SK-N-SH treated with all-trans-retinoic acid at 6 μM for 48 hours (cell line): ENCODE measurements around the gene WDR91.

Source experiments
- ARNTL ChIP-seq: fragments of 450-650 bp; formaldehyde crosslinking; IDR thresholded peaks from 2 replicates; pipeline ENCODE4 v1.5.0; 2020; ENCODE audit warnings: low read depth, mild to moderate bottlenecking, moderate library complexity, borderline replicate concordance
- CSDC2 ChIP-seq: fragments of 250-450 bp; sonication (Bioruptor Pico); IDR thresholded peaks from 2 replicates; pipeline ENCODE4 v1.5.0; 2020; ENCODE audit warnings: mild to moderate bottlenecking, moderate library complexity
- OSR1 ChIP-seq: fragments of 250-450 bp; sonication (Bioruptor Pico); IDR thresholded peaks from 2 replicates; pipeline ENCODE4 v1.8.0; 2022; ENCODE audit warnings: moderate library complexity, mild to moderate bottlenecking, inconsistent platforms
- PATZ1 ChIP-seq: fragments of 250-450 bp; sonication (Bioruptor Pico); IDR thresholded peaks from 2 replicates; pipeline ENCODE4 v1.8.0; 2020; ENCODE audit warnings: mild to moderate bottlenecking, moderate library complexity, borderline replicate concordance
- SNAI2 ChIP-seq: fragments of 250-450 bp; sonication (Bioruptor Pico); IDR thresholded peaks from 2 replicates; pipeline ENCODE4 v1.5.0; 2020; ENCODE audit warnings: mild to moderate bottlenecking, moderate library complexity
- TSHZ2 ChIP-seq: fragments of 250-450 bp; sonication (Bioruptor Pico); IDR thresholded peaks from 2 replicates; pipeline ENCODE4 v1.5.0; 2020; ENCODE audit warnings: mild to moderate bottlenecking, moderate library complexity
- ZFP3 ChIP-seq: fragments of 250-450 bp; sonication (Bioruptor Pico); IDR thresholded peaks from 2 replicates; pipeline ENCODE4 v1.5.0; 2020; ENCODE audit warnings: mild to moderate bottlenecking, moderate library complexity
- ZNF8 ChIP-seq: fragments of 450-650 bp; formaldehyde crosslinking; IDR thresholded peaks from 2 replicates; pipeline ENCODE4 v1.5.0; 2020; ENCODE audit warnings: mild to moderate bottlenecking, moderate library complexity

- TF ChIP-seq PATZ1 (CRISPR knock-in tag) = no peak
- TF ChIP-seq OSR1 (CRISPR knock-in tag) = no peak
- no peak for TF ChIP-seq SNAI2 (CRISPR knock-in tag)
- TF ChIP-seq ARNTL (CRISPR knock-in tag) = no peak
- TF ChIP-seq ZNF8 (CRISPR knock-in tag) = no peak
- no peak for TF ChIP-seq CSDC2 (CRISPR knock-in tag)
- TF ChIP-seq TSHZ2 (CRISPR knock-in tag) = no peak
- TF ChIP-seq ZFP3 = no peak
Observed at GRCh38 chr7:135179321-135179925, 31.9 kb downstream of the WDR91 start.
